ENCODE data around the gene LY6G5C.
A peak's percentile ranks its signal among the peaks of the same experiment; 100 is the strongest.

Gene LY6G5C

DNA sequence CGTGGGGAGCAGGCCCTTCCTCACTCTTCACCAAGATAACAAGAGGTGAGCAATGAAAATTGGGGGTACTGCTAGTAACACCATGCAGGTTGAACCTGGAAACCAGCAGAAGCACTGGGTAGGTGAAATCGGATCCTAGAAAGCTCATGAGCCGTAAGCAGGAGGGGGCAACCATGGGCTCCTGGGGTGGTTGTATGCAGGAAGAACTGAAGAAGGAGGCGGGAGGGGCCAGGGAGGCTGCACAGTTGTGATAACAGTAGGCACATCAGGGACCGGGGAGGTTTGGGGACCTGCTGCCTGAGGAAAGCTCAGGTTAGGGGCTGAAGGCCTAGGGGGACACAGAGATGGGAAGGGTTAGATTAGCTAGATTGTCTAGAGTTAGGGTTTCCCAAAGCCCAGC, 5.6 kb upstream of the LY6G5C start:
- Histone ChIP-seq H2AFZ (ENCODE audit: low read length) (no peak overlapping the region), H3K27ac (ENCODE audit: low read length) (no peak overlapping the region), H3K4me2 (ENCODE audit: low read depth, low read length) (no peak overlapping the region), H3K4me3 (ENCODE audit: low read length) (no peak overlapping the region), H3K79me2 (ENCODE audit: low read length) (no peaks in the 10 kb centered on the region), H4K20me1 (ENCODE audit: insufficient read depth, low read length) (no peaks in the 10 kb centered on the region), H3K36me3 (replicated peaks; ENCODE audit: insufficient read depth, low read length) (no peaks in the 10 kb centered on the region), H3K27me3 (replicated peaks; ENCODE audit: insufficient read depth, low read length) (no peaks in the 10 kb centered on the region), H3K9ac (ENCODE audit: low read length) (no peak overlapping the region), H3K9me2 (replicated peaks; ENCODE audit: insufficient read depth, low read length) (no peaks in the 10 kb centered on the region), H3K9me3 (replicated peaks; ENCODE audit: insufficient read depth, low read length) (no peaks in the 10 kb centered on the region), H3K4me1 (ENCODE audit: low read length) (no peaks in the 10 kb centered on the region), H3F3A (ENCODE audit: insufficient read depth, low read length) (no peaks in the 10 kb centered on the region)
- no peak for DNase-seq
- TF ChIP-seq, protein P1, sequence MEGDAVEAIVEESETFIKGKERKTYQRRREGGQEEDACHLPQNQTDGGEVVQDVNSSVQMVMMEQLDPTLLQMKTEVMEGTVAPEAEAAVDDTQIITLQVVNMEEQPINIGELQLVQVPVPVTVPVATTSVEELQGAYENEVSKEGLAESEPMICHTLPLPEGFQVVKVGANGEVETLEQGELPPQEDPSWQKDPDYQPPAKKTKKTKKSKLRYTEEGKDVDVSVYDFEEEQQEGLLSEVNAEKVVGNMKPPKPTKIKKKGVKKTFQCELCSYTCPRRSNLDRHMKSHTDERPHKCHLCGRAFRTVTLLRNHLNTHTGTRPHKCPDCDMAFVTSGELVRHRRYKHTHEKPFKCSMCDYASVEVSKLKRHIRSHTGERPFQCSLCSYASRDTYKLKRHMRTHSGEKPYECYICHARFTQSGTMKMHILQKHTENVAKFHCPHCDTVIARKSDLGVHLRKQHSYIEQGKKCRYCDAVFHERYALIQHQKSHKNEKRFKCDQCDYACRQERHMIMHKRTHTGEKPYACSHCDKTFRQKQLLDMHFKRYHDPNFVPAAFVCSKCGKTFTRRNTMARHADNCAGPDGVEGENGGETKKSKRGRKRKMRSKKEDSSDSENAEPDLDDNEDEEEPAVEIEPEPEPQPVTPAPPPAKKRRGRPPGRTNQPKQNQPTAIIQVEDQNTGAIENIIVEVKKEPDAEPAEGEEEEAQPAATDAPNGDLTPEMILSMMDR (IDR thresholded peaks at IDR 0.05; ENCODE audit: low read length): no peak
- no peak for TF ChIP-seq EZH2 (optimal IDR thresholded peaks at IDR 0.05; ENCODE audit: low read depth, low read length)

DNA sequence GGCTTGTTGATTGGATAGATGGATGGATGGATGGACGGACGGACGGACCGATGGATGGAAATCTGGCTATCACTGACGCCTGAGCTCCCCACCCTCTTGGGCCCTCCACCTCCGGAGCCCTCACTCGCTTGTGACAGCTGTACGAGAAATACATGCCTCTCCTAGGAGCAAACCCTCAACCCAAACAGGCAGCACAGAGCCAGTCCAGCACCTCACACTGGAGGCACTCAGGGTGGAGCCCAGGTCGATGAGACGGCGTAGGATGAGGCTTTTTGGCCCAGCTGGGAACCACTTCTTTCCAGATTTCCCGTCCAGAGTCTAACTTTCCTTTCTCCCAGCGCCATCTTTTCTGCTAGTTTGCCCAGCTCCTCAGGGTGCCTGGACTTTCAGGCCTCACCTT, 2.7 kb upstream of the LY6G5C start:
- Histone ChIP-seq H3K27ac (ENCODE audit: low read length) (no peak overlapping the region), H2AFZ (ENCODE audit: low read length) (no peak overlapping the region), H3F3A (ENCODE audit: insufficient read depth, low read length) (no peaks in the 10 kb centered on the region), H3K9me3 (replicated peaks; ENCODE audit: insufficient read depth, low read length) (no peaks in the 10 kb centered on the region), H3K79me2 (ENCODE audit: low read length) (no peaks in the 10 kb centered on the region), H3K4me3 (ENCODE audit: low read length) (no peak overlapping the region), H3K4me2 (ENCODE audit: low read depth, low read length) (no peak overlapping the region), H3K36me3 (replicated peaks; ENCODE audit: insufficient read depth, low read length) (no peaks in the 10 kb centered on the region), H3K4me1 (ENCODE audit: low read length) (no peaks in the 10 kb centered on the region; the same call in 1 of the 2 replicates), H4K20me1 (ENCODE audit: insufficient read depth, low read length) (no peaks in the 10 kb centered on the region), H3K9ac (ENCODE audit: low read length) (no peak overlapping the region), H3K27me3 (replicated peaks; ENCODE audit: insufficient read depth, low read length) (no peaks in the 10 kb centered on the region), H3K9me2 (replicated peaks; ENCODE audit: insufficient read depth, low read length) (no peaks in the 10 kb centered on the region)
- DNase-seq: no peak
- TF ChIP-seq EZH2phosphoT487 (IDR thresholded peaks at IDR 0.05; ENCODE audit: low read length): no peak
- TF ChIP-seq, protein P1 (IDR thresholded peaks at IDR 0.05; ENCODE audit: low read length): no peak

DNA sequence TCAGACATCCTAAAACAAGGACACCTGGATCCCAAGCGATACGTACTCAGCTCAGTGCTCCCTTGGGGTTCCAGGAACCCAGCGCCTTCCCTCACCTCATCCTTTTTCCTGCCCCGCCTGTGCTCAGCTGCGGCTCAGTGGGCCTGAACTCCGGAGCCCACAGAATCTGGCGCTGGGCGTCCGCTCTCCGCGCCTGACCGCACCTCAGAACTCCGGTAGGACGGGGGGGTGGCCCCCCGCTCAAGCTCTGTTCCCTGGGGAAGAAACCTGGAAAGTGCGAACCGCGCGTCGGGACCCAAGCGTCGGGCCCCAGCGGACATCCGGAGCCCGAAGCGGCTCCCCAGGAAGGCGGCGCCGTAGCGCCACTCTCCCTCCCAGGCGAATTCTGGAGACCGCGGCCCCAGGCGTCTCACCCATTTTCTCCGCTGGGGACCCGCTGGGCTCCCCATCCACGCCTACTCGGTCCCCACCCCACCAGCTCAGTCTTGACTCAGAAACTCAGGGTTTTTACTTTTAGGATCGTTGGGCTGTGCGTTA, 336 bp upstream of the LY6G5C start:
- Histone ChIP-seq H4K20me1 (ENCODE audit: insufficient read depth, low read length) (no peaks in the 10 kb centered on the region), H3K9ac (ENCODE audit: low read length) (peak overlapping the region; percentile 58; the same call in 1 of the 2 replicates), H2AFZ (ENCODE audit: low read length) (peak overlapping the region; percentile 94), H3K27me3 (replicated peaks; ENCODE audit: insufficient read depth, low read length) (no peaks in the 10 kb centered on the region), H3K4me2 (ENCODE audit: low read depth, low read length) (peak overlapping the region; percentile 93), H3K9me3 (replicated peaks; ENCODE audit: insufficient read depth, low read length) (no peaks in the 10 kb centered on the region), H3K4me3 (ENCODE audit: low read length) (peak overlapping the region; percentile 63), H3F3A (ENCODE audit: insufficient read depth, low read length) (no peaks in the 10 kb centered on the region), H3K27ac (ENCODE audit: low read length) (no peak overlapping the region), H3K4me1 (ENCODE audit: low read length) (no peaks in the 10 kb centered on the region; the same call in 1 of the 2 replicates), H3K36me3 (replicated peaks; ENCODE audit: insufficient read depth, low read length) (no peaks in the 10 kb centered on the region), H3K9me2 (replicated peaks; ENCODE audit: insufficient read depth, low read length) (no peaks in the 10 kb centered on the region), H3K79me2 (ENCODE audit: low read length) (no peaks in the 10 kb centered on the region)
- DNase-seq: peak; percentile 23
- TF ChIP-seq, protein P1 (IDR thresholded peaks at IDR 0.05; ENCODE audit: low read length): no peak; the same call in 1 of the 2 replicates
- TF ChIP-seq EZH2 (optimal IDR thresholded peaks at IDR 0.05; ENCODE audit: low read depth, low read length): no peak
